ENCODE results near the gene FN3KRP.

Gene FN3KRP

GRCh38 chr17:82692268-82692667 is 24.2 kb upstream of the FN3KRP start:
- TF ChIP-seq RARB (CRISPR knock-in tag; IDR thresholded peaks at IDR 0.05): no peak
- no peak for TF ChIP-seq ESRRG (CRISPR knock-in tag; IDR thresholded peaks at IDR 0.05)
- TF ChIP-seq ZNF565 (CRISPR knock-in tag; conservative IDR thresholded peaks at IDR 0.05; ENCODE audit: low read depth): no peak
- no peak for TF ChIP-seq ARNTL (CRISPR knock-in tag; IDR thresholded peaks at IDR 0.05; ENCODE audit: borderline replicate concordance, low read depth)
- no peak for TF ChIP-seq CSRNP3 (CRISPR knock-in tag; IDR thresholded peaks at IDR 0.05)
- TF ChIP-seq TSHZ2 (CRISPR knock-in tag; IDR thresholded peaks at IDR 0.05): no peak
- TF ChIP-seq ZFP30 (CRISPR knock-in tag; IDR thresholded peaks at IDR 0.05): no peak
- no peak for TF ChIP-seq PPARA (CRISPR knock-in tag; IDR thresholded peaks at IDR 0.05; ENCODE audit: borderline replicate concordance)
- no peak for TF ChIP-seq OSR1 (CRISPR knock-in tag; IDR thresholded peaks at IDR 0.05)
- TF ChIP-seq TCF4 (CRISPR knock-in tag; IDR thresholded peaks at IDR 0.05; ENCODE audit: borderline replicate concordance): no peak
- TF ChIP-seq ZNF8 (CRISPR knock-in tag; IDR thresholded peaks at IDR 0.05): no peak
- no peak for TF ChIP-seq ZNF70 (CRISPR knock-in tag; IDR thresholded peaks at IDR 0.05)
- TF ChIP-seq PATZ1 (CRISPR knock-in tag; IDR thresholded peaks at IDR 0.05; ENCODE audit: borderline replicate concordance): no peak
- no peak for TF ChIP-seq ZC3H10 (CRISPR knock-in tag; IDR thresholded peaks at IDR 0.05)
- ATAC-seq: no peak

- TF ChIP-seq ZNF565 (CRISPR knock-in tag; conservative IDR thresholded peaks at IDR 0.05; ENCODE audit: low read depth) (no peak), CSDC2 (CRISPR knock-in tag; IDR thresholded peaks at IDR 0.05) (no peak), PATZ1 (CRISPR knock-in tag; IDR thresholded peaks at IDR 0.05; ENCODE audit: borderline replicate concordance) (no peak), TSHZ2 (CRISPR knock-in tag; IDR thresholded peaks at IDR 0.05) (no peak), SNAI2 (CRISPR knock-in tag; IDR thresholded peaks at IDR 0.05) (no peak), ZNF70 (CRISPR knock-in tag; IDR thresholded peaks at IDR 0.05) (no peak), ESRRG (CRISPR knock-in tag; IDR thresholded peaks at IDR 0.05) (no peak), OSR1 (CRISPR knock-in tag; IDR thresholded peaks at IDR 0.05) (no peak), PPARA (CRISPR knock-in tag; IDR thresholded peaks at IDR 0.05; ENCODE audit: borderline replicate concordance) (no peak), RARB (CRISPR knock-in tag; IDR thresholded peaks at IDR 0.05) (no peak), ZNF8 (CRISPR knock-in tag; IDR thresholded peaks at IDR 0.05) (no peak), ZFP3 (CRISPR knock-in tag; IDR thresholded peaks at IDR 0.05) (no peak), ARNTL (CRISPR knock-in tag; IDR thresholded peaks at IDR 0.05; ENCODE audit: borderline replicate concordance, low read depth) (no peak), CSRNP3 (CRISPR knock-in tag; IDR thresholded peaks at IDR 0.05) (no peak), POU6F1 (CRISPR knock-in tag; IDR thresholded peaks at IDR 0.05; ENCODE audit: borderline replicate concordance, low read depth) (no peak), ZFP30 (CRISPR knock-in tag; IDR thresholded peaks at IDR 0.05) (no peak)
Measured at GRCh38 chr17:82693168-82693867, 23.2 kb upstream of the FN3KRP start.

More at GRCh38 chr17:82693168-82693867, 23.2 kb upstream of the FN3KRP start:
- no peak for ATAC-seq

Measured in SK-N-SH treated with all-trans-retinoic acid at 6 μM for 48 hours (cell line).